H1 (cell line): ENCODE results near the gene CAMTA1. TPM values are rescaled to one million over a fixed set of nuclear protein-coding genes. Genes with fewer than 3 reads are reported as not detected.

Source experiments
- CTCF ChIA-PET: fragments of 300-600 bp; sonication (Branson Sonifier 250); formaldehyde crosslinking; loops from one replicate; lab custom pipeline; 2021; ENCODE audit not compliant: partially characterized antibody; lab: Charles Lee
- POLR2A ChIA-PET: fragments of 300-600 bp; sonication (Branson Sonifier 250); formaldehyde crosslinking; loops from one replicate; lab custom pipeline; 2021; ENCODE audit warnings: inconsistent platforms; ENCODE audit not compliant: partially characterized antibody; lab: Charles Lee
- DNase-seq, 2 experiments: peaks; one replicate each; pipeline versions ENCODE4 v3.0.0 to v3.0.0-alpha.2; 2010 to 2022; ENCODE audit warnings: low spot score in 2 of 2, low read depth in 1 of 2, mixed read lengths in 1 of 2
- FAIRE-seq: peaks from 2 replicates; lab custom pipeline; 2011; peaks lifted over from hg19 to GRCh38; lab: Jason Lieb, UNC
- H2AFZ ChIP-seq: 2 replicates; pipeline ENCODE4 v1.8.1; 2012; ENCODE audit warnings: low read length, inconsistent platforms
- H2AK5ac ChIP-seq: 2 replicates; pipeline ENCODE4 v1.6.1; 2013; ENCODE audit warnings: low read depth, low read length
- H2BK120ac ChIP-seq: replicated peaks from 2 replicates; pipeline ENCODE3; 2013; ENCODE audit warnings: low read depth, low read length, inconsistent platforms
- H2BK12ac ChIP-seq: 2 replicates; pipeline ENCODE4 v1.6.1; 2013; ENCODE audit warnings: low read depth, low read length
- H2BK15ac ChIP-seq: 2 replicates; pipeline ENCODE4 v1.6.1; 2013; ENCODE audit warnings: low read length
- H2BK20ac ChIP-seq: 2 replicates; pipeline ENCODE4 v1.6.1; 2013; ENCODE audit warnings: low read length
- H2BK5ac ChIP-seq: 2 replicates; pipeline ENCODE4 v1.6.1; 2013; ENCODE audit warnings: low read depth, low read length
- H3K14ac ChIP-seq: 2 replicates; pipeline ENCODE4 v1.6.1; 2013; ENCODE audit warnings: inconsistent platforms; ENCODE audit not compliant: insufficient read length
- H3K18ac ChIP-seq: 2 replicates; pipeline ENCODE4 v1.6.1; 2013; ENCODE audit warnings: low read length; ENCODE audit errors: extremely low read depth
- H3K23ac ChIP-seq: 2 replicates; pipeline ENCODE4 v1.6.1; 2013; ENCODE audit warnings: inconsistent platforms; ENCODE audit not compliant: insufficient read length
- H3K23me2 ChIP-seq: 2 replicates; pipeline ENCODE4 v1.6.1; 2013; ENCODE audit warnings: low read depth, low read length
- H3K27ac ChIP-seq: 2 replicates; pipeline ENCODE4 v1.6.1; 2011; ENCODE audit warnings: low read depth, low read length, inconsistent platforms
- H3K27me3 ChIP-seq, 4 experiments: replicated peaks in 1 of 4; 1 replicate in 1 of 4; 2 replicates in 3 of 4; pipeline versions ENCODE4 v1.6.1 to v1.8.1; 2011 to 2013; ENCODE audit warnings: low read length in 3 of 4, mild to moderate bottlenecking in 3 of 4, inconsistent platforms in 2 of 4, mixed read lengths in 2 of 4, moderate library complexity in 1 of 4; ENCODE audit not compliant: control insufficient read depth in 3 of 4, insufficient read depth in 3 of 4; ENCODE audit errors: extremely low read depth in 1 of 4
- H3K36me3 ChIP-seq, 4 experiments: 2 replicates each; pipeline versions ENCODE4 v1.6.1 to v1.8.1; 2011 to 2013; ENCODE audit warnings: mild to moderate bottlenecking in 4 of 4, low read length in 3 of 4, moderate library complexity in 2 of 4, control low read depth in 1 of 4, inconsistent platforms in 1 of 4; ENCODE audit not compliant: insufficient read depth in 4 of 4, control insufficient read depth in 2 of 4
- H3K4ac ChIP-seq: replicated peaks from 2 replicates; pipeline ENCODE3; 2013; ENCODE audit warnings: low read length, low read depth, mixed read lengths, inconsistent platforms; ENCODE audit not compliant: insufficient read length
- H3K4me1 ChIP-seq, 4 experiments: replicated peaks in 1 of 4; 1 replicate in 1 of 4; 2 replicates in 3 of 4; pipeline versions ENCODE4 v1.6.1 to v1.8.1; 2011 to 2013; ENCODE audit warnings: low read length in 3 of 4, inconsistent platforms in 2 of 4, mixed read lengths in 1 of 4; ENCODE audit not compliant: insufficient read depth in 4 of 4, control insufficient read depth in 3 of 4
- H3K4me2 ChIP-seq, 2 experiments: 2 replicates each; pipeline versions ENCODE4 v1.6.1 to v1.8.1; 2011 to 2013; ENCODE audit warnings: low read depth in 2 of 2, low read length in 2 of 2, control low read depth in 1 of 2, inconsistent platforms in 1 of 2, mild to moderate bottlenecking in 1 of 2; ENCODE audit not compliant: insufficient read depth in 1 of 2
- H3K4me3 ChIP-seq, 4 experiments: fragments of 200-600, 300-600 bp in 1 of 4; sonication (generic), shearing (Covaris generic), sonication (Bioruptor Twin) in 1 of 4; 2 replicates each; pipeline versions ENCODE4 v1.5.1 to v1.8.1; 2011 to 2016; ENCODE audit warnings: low read length in 4 of 4, low read depth in 3 of 4, control low read depth in 2 of 4, inconsistent platforms in 2 of 4, mild to moderate bottlenecking in 2 of 4, mixed read lengths in 1 of 4, moderate library complexity in 1 of 4; ENCODE audit not compliant: insufficient read depth in 2 of 4; ENCODE audit errors: extremely low read depth in 1 of 4
- H3K56ac ChIP-seq: replicated peaks from 2 replicates; pipeline ENCODE3; 2013; ENCODE audit warnings: low read depth, mild to moderate bottlenecking, mixed read lengths, low read length, inconsistent platforms; ENCODE audit not compliant: insufficient read length
- H3K79me1 ChIP-seq: 2 replicates; pipeline ENCODE4 v1.6.1; 2013; ENCODE audit warnings: low read depth, low read length, control low read depth
- H3K79me2 ChIP-seq, 2 experiments: 2 replicates each; pipeline versions ENCODE4 v1.6.1 to v1.8.1; 2012 to 2013; ENCODE audit warnings: low read length in 2 of 2, mild to moderate bottlenecking in 2 of 2, inconsistent platforms in 1 of 2; ENCODE audit not compliant: insufficient read depth in 2 of 2, control insufficient read depth in 1 of 2
- H3K9ac ChIP-seq, 4 experiments: replicated peaks in 1 of 4; 1 replicate in 1 of 4; 2 replicates in 3 of 4; pipeline versions ENCODE4 v1.6.1 to v1.8.1; 2011 to 2013; ENCODE audit warnings: low read depth in 3 of 4, low read length in 3 of 4, control low read depth in 2 of 4, mild to moderate bottlenecking in 2 of 4, moderate library complexity in 2 of 4, inconsistent platforms in 1 of 4; ENCODE audit errors: extremely low read depth in 1 of 4
- H3K9me3 ChIP-seq, 2 experiments: 2 replicates each; pipeline versions ENCODE4 v1.6.1 to v1.8.1; 2012 to 2013; ENCODE audit warnings: mild to moderate bottlenecking in 2 of 2, moderate library complexity in 2 of 2, control low read depth in 1 of 2, inconsistent platforms in 1 of 2, low read depth in 1 of 2, low read length in 1 of 2, mixed read lengths in 1 of 2; ENCODE audit not compliant: insufficient read depth in 2 of 2
- H4K20me1 ChIP-seq, 2 experiments: replicated peaks in 1 of 2; 2 replicates each; pipeline versions ENCODE3 to v1.8.1; 2011 to 2013; ENCODE audit warnings: inconsistent platforms in 2 of 2, low read length in 2 of 2, mild to moderate bottlenecking in 1 of 2; ENCODE audit not compliant: insufficient read depth in 2 of 2, control insufficient read depth in 1 of 2
- H4K5ac ChIP-seq: 2 replicates; pipeline ENCODE4 v1.6.1; 2013; ENCODE audit warnings: low read length, low read depth, mixed read lengths, inconsistent platforms; ENCODE audit not compliant: insufficient read length
- H4K8ac ChIP-seq: 2 replicates; pipeline ENCODE4 v1.8.0; 2013; ENCODE audit warnings: mild to moderate bottlenecking, moderate library complexity, low read length, inconsistent platforms; ENCODE audit not compliant: insufficient read depth; ENCODE audit errors: extremely low read depth
- H4K91ac ChIP-seq: replicated peaks from 2 replicates; pipeline ENCODE3; 2013; ENCODE audit warnings: low read length, mixed read lengths, inconsistent platforms; ENCODE audit not compliant: insufficient read length
- BRCA1 ChIP-seq: IDR thresholded peaks from 2 replicates; pipeline ENCODE4 v1.6.1; 2012; ENCODE audit warnings: low read depth, low read length, improper control_type of control experiment
- CREB1 ChIP-seq: IDR thresholded peaks from 2 replicates; pipeline ENCODE4 v1.6.1; 2012; ENCODE audit warnings: inconsistent platforms
- CTCF ChIP-seq, 3 experiments: IDR thresholded peaks; 1 replicate in 2 of 3; 2 replicates in 1 of 3; pipeline versions ENCODE4 v1.5.1 to v1.6.1; 2011; ENCODE audit warnings: low read length in 3 of 3, mild to moderate bottlenecking in 3 of 3, inconsistent platforms in 2 of 3, low read depth in 1 of 3, moderate library complexity in 1 of 3; ENCODE audit not compliant: insufficient read depth in 1 of 3; ENCODE audit errors: control extremely low read depth in 1 of 3
- SIRT6 ChIP-seq: IDR thresholded peaks from one replicate; pipeline ENCODE4 v1.7.1; 2012; ENCODE audit warnings: low read length, inconsistent platforms
- TAF1 ChIP-seq: IDR thresholded peaks from 2 replicates; pipeline ENCODE4 v1.6.1; 2011; ENCODE audit warnings: mild to moderate bottlenecking, low read depth, low read length
- WGBS, 2 experiments: shearing (Covaris generic) in 1 of 2; methylation state at CpG; one replicate each; pipeline versions ENCODE4 v1.1.6 to v1.1.7; 2013 to 2015; ENCODE audit warnings: low lambda C conversion rate in 2 of 2, mixed read lengths in 2 of 2, inconsistent platforms in 1 of 2, low coverage in 1 of 2, missing lambda C conversion rate in 1 of 2; ENCODE audit not compliant: insufficient replicate concordance in 2 of 2, insufficient coverage in 1 of 2, insufficient read length in 1 of 2; ENCODE audit errors: extremely low coverage in 1 of 2, missing lambda C conversion rate in 1 of 2; 5-methylcytosine and 5-hydroxymethylcytosine counted together
- polyA plus RNA-seq, 7 experiments: library from polyadenylated mRNA; depleted of rRNA in 3 of 7; stranded (reverse) in 5 of 7; unstranded in 2 of 7; fragments of >200 nt in 5 of 7; fragments of 200-250 nt in 2 of 7; gene quantifications; 1 replicate in 5 of 7; 2 replicates in 1 of 7; 4 replicates in 1 of 7; pipeline versions ENCODE4 v1.2.1 to v1.2.3, GENCODE V29; 2011 to 2013; ENCODE audit warnings: missing spikeins in 2 of 7, mixed read lengths in 2 of 7
- total RNA-seq: library from RNA; stranded (reverse); fragmentation: NEBNext Ultra II Directional; extraction: Animal tissue kit (Norgen Biotek cat#: 25700); gene quantifications from 2 replicates; pipeline ENCODE4 v1.2.1, GENCODE V29; 2021

The CAMTA1 gene
- total and polyA plus RNA-seq, 2 of the 8 experiments (the other 6 are each of a cell fraction or from before 2014, with no cell fraction given), result 65.0 to 119 TPM

GRCh38 chr1:7810395-7810794, 1025.1 kb downstream of the CAMTA1 start:
- Histone ChIP-seq H3K9me3 (peaks cover 11 to 13% of the 10 kb centered on the region in 2 experiments; a peak in 3 of 4 replicates), H2BK20ac (no peak overlapping the region), H4K20me1 (peaks cover 0 to 2% of the 10 kb centered on the region in 2 experiments), H4K91ac (no peak overlapping the region), H3K79me2 (no peaks in the 10 kb centered on the region), H2BK120ac (no peak overlapping the region), H3K23me2 (no peaks in the 10 kb centered on the region), H3K18ac (no peak overlapping the region), H3K23ac (no peak overlapping the region), H4K8ac (no peak overlapping the region), H2AFZ (no peak overlapping the region), H3K4me2 (no peak overlapping the region), H3K4ac (no peak overlapping the region), H3K14ac (no peak overlapping the region), H2BK15ac (no peak overlapping the region), H3K27me3 (no peaks in the 10 kb centered on the region), H2AK5ac (no peak overlapping the region), H2BK5ac (no peak overlapping the region), H3K9ac (no peak overlapping the region), H3K27ac (no peak overlapping the region), H3K56ac (no peak overlapping the region), H3K79me1 (no peaks in the 10 kb centered on the region), H3K4me3 (no peak overlapping the region), H3K36me3 (peaks cover 3 to 41% (median 11%) of the 10 kb centered on the region in 4 experiments; a peak in 7 of 8 replicates), H2BK12ac (no peak overlapping the region), H3K4me1 (no peaks in the 10 kb centered on the region), H4K5ac (no peak overlapping the region)
- ChIA-PET POLR2A (no interaction called here), CTCF (interaction anchor here (0.5 to 1.7 kb wide), 5 partner anchors 8 to 141 kb away, joined by 3 to 6 read pairs (median 3); no protein-coding TSS in a partner anchor)
- FAIRE-seq (no peak), DNase-seq (no peak)
- 97% methylated on average over 7 of the region's 7 CpGs; no CpG with 5 or more reads in 1 of the 2 experiments for WGBS, 2 experiments
- TF ChIP-seq SIRT6 (no peak), TAF1 (no peak), CTCF (IDR thresholded peaks at IDR 0.05; ENCODE audit: control extremely low read depth in 1 of 3, insufficient read depth in 1 of 3, low read depth in 1 of 3, low read length in 3 of 3) (no peak), BRCA1 (no peak), CREB1 (no peak)
